ENCODE results near the gene LSM11. TPM values are rescaled to one million over a fixed set of nuclear protein-coding genes. Genes with fewer than 3 reads are reported as not detected.

LSM11 gene
- polyA plus RNA-seq, 1 of the 3 experiments (the other 2 are of a cell fraction), result 0.95 TPM

DNA sequence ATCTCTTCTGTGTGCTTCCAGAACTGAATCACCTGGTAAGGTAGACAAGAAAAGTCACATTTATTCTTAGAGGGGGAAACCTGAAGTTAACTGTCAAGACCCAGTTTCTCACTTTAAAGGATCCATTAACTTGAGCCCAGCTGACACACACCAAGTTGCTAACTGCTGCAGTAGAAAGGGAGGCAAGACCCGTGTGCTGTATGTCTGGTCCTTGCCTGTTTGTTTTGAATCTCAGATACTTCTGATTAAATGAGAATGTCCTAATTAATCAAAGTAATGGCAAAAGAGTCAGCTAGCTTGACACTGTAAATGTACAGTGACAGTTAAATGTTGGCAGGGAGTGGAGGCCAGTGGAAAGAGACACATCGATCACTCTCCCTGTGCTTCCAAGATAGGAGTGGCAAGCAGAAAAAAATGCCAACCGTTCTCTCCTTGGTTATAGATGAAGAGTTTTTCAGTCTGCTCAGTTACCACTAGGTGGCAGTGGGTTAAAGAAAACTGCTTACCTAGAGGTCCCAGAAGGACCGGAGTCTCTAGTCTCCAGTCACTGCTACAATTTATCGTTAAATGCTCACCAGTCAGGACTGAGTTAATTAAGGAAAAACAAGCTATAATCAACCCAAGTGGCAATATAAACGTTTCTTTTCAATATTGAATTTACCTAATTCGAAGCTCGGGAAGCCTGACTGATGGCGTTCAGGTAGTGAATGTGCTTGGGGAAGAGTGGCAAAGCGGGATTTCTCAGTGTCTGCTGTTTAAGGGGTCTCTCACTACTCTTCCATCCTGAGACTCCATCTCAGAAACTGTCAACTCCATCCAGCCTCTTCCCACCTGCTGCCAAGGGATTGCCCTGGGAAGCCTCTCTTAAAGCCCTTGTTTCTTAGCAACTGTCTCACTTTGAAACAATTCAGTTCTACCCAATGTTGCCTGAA lies 18.4 kb downstream of the LSM11 start:
- Histone ChIP-seq H3K9me2 (no peaks in the 10 kb centered on the region), H3F3A (replicated peaks; ENCODE audit: insufficient read depth) (no peaks in the 10 kb centered on the region), H4K20me1 (ENCODE audit: insufficient read depth) (no peaks in the 10 kb centered on the region), H3K27me3 (ENCODE audit: insufficient read depth) (no peaks in the 10 kb centered on the region), H3K4me2 (no peak overlapping the region), H3K9ac (no peak overlapping the region), H3K27ac (ENCODE audit: low read depth in 2 of 2, low read length in 1 of 2) (no peak overlapping the region), H3K4me1 (ENCODE audit: control insufficient read depth in 1 of 2, insufficient read depth in 2 of 2, low read depth in 1 of 2, low read length in 1 of 2) (no peaks in the 10 kb centered on the region; a peak in 1 of 4 replicates), H3K79me2 (ENCODE audit: insufficient read depth) (no peaks in the 10 kb centered on the region), H3K9me3 (no peaks in the 10 kb centered on the region), H3K36me3 (replicated peaks in 1 of 2; ENCODE audit: control insufficient read depth in 1 of 2, insufficient read depth in 2 of 2, low read length in 1 of 2) (peaks cover 5 to 11% of the 10 kb centered on the region in 2 experiments), H3K4me3 (ENCODE audit: low read depth in 2 of 2, low read length in 1 of 2) (peak overlapping the region in 1 of 2 experiments; percentile 25; a peak in 1 of 4 replicates), H2AFZ (ENCODE audit: low read depth) (peak overlapping the region; percentile 71)
- ChIA-PET POLR2A (no interaction called here), CTCF (interaction anchor here (0.6 to 6.0 kb wide), 47 partner anchors 8 to 1376 kb away, joined by 3 to 41 read pairs (median 5); partner anchors contain the start of genes LSM11 and THG1L)
- 63% methylated on average over 10 of the region's 10 CpGs for WGBS (ENCODE audit: low lambda C conversion rate)
- peak; percentile 75 for DNase-seq
- TF ChIP-seq, protein P1, sequence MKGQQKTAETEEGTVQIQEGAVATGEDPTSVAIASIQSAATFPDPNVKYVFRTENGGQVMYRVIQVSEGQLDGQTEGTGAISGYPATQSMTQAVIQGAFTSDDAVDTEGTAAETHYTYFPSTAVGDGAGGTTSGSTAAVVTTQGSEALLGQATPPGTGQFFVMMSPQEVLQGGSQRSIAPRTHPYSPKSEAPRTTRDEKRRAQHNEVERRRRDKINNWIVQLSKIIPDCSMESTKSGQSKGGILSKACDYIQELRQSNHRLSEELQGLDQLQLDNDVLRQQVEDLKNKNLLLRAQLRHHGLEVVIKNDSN (IDR thresholded peaks at IDR 0.05; ENCODE audit: borderline replicate concordance, low read depth), result no peak
- TF ChIP-seq, protein P2, sequence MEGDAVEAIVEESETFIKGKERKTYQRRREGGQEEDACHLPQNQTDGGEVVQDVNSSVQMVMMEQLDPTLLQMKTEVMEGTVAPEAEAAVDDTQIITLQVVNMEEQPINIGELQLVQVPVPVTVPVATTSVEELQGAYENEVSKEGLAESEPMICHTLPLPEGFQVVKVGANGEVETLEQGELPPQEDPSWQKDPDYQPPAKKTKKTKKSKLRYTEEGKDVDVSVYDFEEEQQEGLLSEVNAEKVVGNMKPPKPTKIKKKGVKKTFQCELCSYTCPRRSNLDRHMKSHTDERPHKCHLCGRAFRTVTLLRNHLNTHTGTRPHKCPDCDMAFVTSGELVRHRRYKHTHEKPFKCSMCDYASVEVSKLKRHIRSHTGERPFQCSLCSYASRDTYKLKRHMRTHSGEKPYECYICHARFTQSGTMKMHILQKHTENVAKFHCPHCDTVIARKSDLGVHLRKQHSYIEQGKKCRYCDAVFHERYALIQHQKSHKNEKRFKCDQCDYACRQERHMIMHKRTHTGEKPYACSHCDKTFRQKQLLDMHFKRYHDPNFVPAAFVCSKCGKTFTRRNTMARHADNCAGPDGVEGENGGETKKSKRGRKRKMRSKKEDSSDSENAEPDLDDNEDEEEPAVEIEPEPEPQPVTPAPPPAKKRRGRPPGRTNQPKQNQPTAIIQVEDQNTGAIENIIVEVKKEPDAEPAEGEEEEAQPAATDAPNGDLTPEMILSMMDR (IDR thresholded peaks at IDR 0.05), result peak; percentile 80
- TF ChIP-seq EP300 (IDR thresholded peaks at IDR 0.05; ENCODE audit: borderline replicate concordance in 1 of 2, low read depth in 1 of 2, low read length in 1 of 2) (no peak), SMC3 (IDR thresholded peaks at IDR 0.05; ENCODE audit: low read depth, low read length) (peak; percentile 69), RXRA (IDR thresholded peaks at IDR 0.05; ENCODE audit: borderline replicate concordance, low read depth) (no peak), FOXJ3 (CRISPR knock-in tag; IDR thresholded peaks at IDR 0.05) (no peak), RAD21 (IDR thresholded peaks at IDR 0.05; ENCODE audit: low read length) (peak; percentile 84), EZH2phosphoT487 (IDR thresholded peaks at IDR 0.05; ENCODE audit: borderline replicate concordance, low read depth) (no peak), FOXM1 (IDR thresholded peaks at IDR 0.05; ENCODE audit: low read depth) (no peak), GABPA (IDR thresholded peaks at IDR 0.05; ENCODE audit: low read depth) (no peak), MXI1 (IDR thresholded peaks at IDR 0.05; ENCODE audit: low read depth, low read length) (no peak)
- TF ChIP-seq, protein P3, sequence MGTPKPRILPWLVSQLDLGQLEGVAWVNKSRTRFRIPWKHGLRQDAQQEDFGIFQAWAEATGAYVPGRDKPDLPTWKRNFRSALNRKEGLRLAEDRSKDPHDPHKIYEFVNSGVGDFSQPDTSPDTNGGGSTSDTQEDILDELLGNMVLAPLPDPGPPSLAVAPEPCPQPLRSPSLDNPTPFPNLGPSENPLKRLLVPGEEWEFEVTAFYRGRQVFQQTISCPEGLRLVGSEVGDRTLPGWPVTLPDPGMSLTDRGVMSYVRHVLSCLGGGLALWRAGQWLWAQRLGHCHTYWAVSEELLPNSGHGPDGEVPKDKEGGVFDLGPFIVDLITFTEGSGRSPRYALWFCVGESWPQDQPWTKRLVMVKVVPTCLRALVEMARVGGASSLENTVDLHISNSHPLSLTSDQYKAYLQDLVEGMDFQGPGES (IDR thresholded peaks at IDR 0.05; ENCODE audit: low read depth, low read length), result no peak
- TF ChIP-seq, protein P4, sequence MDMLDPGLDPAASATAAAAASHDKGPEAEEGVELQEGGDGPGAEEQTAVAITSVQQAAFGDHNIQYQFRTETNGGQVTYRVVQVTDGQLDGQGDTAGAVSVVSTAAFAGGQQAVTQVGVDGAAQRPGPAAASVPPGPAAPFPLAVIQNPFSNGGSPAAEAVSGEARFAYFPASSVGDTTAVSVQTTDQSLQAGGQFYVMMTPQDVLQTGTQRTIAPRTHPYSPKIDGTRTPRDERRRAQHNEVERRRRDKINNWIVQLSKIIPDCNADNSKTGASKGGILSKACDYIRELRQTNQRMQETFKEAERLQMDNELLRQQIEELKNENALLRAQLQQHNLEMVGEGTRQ (IDR thresholded peaks at IDR 0.05; ENCODE audit: borderline replicate concordance, low read depth, low read length), result no peak
